Mononuclear cell (primary cell): Measurements from ENCODE around the gene NAB2. TPM values are rescaled to one million over a fixed set of nuclear protein-coding genes. Genes with fewer than 3 reads are reported as not detected.
"Not testable (repeated sequence)": the region's sequence is repeated elsewhere in the genome, so short reads cannot be mapped to it uniquely, and the experiment has no call there.

Experiments
- H3K27me3 ChIP-seq: 2 replicates; pipeline ENCODE4 v1.6.0; 2011; ENCODE audit warnings: low read length, control low read depth; ENCODE audit not compliant: insufficient read depth
- H3K4me1 ChIP-seq: 2 replicates; pipeline ENCODE4 v1.5.1; 2011; ENCODE audit warnings: mild to moderate bottlenecking, low read length, control low read depth; ENCODE audit not compliant: insufficient read depth
- H3K4me3 ChIP-seq: 2 replicates; pipeline ENCODE4 v1.5.1; 2011; ENCODE audit warnings: mild to moderate bottlenecking, low read length, moderate library complexity
- H3K9me3 ChIP-seq: 2 replicates; pipeline ENCODE4 v1.5.1; 2011; ENCODE audit warnings: low read depth, mild to moderate bottlenecking, control low read depth, low read length
- total RNA-seq: library from RNA; depleted of rRNA; stranded (reverse); fragments of >200 nt; gene quantifications from one replicate; pipeline ENCODE4 v1.2.3, GENCODE V29; 2012

Gene NAB2
- total RNA-seq, 1 donor = 16.3 TPM

DNA sequence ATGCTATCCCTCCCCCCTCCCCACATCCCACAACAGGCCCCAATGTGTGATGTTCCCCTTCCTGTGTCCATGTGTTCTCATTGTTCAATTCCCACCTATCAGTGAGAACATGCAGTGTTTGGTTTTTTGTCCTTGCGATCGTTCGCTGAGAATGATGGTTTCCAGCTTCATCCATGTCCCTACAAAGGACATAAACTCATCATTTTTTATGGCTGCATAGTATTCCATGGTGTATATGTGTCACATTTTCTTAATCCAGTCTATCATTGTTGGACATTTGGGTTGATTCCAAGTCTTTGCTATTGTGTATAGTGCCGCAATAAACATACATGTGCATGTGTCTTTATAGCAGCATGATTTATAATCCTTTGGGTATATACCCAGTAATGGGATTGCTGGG, 35.8 kb upstream of the NAB2 start:
- H3K4me1 ChIP-seq = peaks cover 19% of the 10 kb centered on the region
- not testable (repeated sequence) for H3K4me3 ChIP-seq, H3K9me3 ChIP-seq, H3K27me3 ChIP-seq

DNA sequence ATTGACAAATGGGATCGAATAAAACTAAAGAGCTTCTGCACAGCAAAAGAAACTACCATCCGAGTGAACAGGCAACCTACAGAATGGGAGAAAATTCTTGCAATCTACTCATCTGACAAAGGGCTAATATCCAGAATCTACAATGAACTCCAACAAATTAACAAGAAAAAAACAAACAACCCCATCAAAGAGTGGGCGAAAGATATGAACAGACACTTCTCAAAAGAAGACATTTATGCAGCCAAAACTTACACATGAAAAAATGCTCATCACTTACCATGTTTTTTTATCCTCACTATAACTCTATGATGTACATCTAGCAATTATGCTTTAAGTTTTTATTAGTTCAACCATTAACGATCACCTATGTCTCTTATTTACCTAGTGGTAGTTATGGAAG, 35.0 kb upstream of the NAB2 start:
- not testable (repeated sequence) for H3K27me3 ChIP-seq, H3K4me3 ChIP-seq, H3K9me3 ChIP-seq
- H3K4me1 ChIP-seq = peaks cover 11% of the 10 kb centered on the region

DNA sequence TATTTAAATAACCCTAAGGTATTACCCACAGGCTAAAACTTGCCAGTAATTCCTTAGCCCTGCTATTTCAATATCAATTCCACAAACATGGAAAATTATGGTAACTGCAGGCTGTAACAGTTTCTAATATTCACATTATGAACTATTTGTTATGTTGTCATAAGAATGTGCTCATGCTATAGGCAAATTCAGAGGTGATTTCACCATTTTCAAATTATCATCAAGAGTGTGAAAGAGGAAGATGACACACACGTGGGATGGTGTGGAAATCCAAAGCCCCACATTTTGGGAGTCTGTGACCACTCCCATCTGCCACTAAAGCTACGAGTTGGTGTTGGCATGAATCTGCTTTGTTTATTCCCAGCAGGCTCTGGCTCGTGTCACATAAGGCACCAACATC, 33.1 kb upstream of the NAB2 start:
- no peaks in the 10 kb centered on the region for H3K27me3 ChIP-seq
- peaks cover 6% of the 10 kb centered on the region for H3K4me1 ChIP-seq
- no peak overlapping the region for H3K4me3 ChIP-seq
- H3K9me3 ChIP-seq = no peaks in the 10 kb centered on the region

DNA sequence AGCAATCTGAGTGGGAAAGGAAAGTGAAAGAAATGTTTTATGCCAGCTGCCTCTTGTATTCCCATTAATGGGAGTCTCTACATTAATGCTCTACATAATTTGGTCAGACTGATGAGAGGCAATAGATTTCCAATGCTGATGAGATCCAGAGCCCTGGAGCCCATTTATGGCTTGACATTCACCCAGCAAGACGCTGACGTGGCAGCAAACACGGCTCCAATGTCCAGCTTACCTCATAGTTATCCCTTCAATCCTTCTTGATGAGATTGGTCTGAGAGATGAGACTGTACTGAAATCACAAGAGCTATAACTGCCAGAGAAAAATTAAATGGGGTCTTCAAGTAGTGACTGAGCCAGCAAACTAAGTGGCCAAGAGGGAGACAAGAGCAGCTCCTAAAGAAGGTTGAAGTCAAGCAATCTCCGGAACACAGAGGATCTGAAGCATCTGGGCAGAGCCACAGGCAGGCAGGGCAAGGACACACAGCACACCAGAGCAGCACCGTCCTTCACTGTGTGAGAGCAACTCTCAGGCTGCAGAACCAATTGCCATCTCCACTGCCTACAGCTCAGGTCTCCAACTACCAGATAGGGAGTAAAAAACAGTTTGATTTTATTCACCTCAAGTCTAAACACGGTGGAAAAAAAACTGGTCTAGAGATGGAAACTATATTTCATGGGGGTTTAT, 31.7 kb upstream of the NAB2 start:
- Histone ChIP-seq H3K9me3 (no peaks in the 10 kb centered on the region), H3K4me1 (peaks cover 6% of the 10 kb centered on the region), H3K4me3 (no peak overlapping the region), H3K27me3 (no peaks in the 10 kb centered on the region)

DNA sequence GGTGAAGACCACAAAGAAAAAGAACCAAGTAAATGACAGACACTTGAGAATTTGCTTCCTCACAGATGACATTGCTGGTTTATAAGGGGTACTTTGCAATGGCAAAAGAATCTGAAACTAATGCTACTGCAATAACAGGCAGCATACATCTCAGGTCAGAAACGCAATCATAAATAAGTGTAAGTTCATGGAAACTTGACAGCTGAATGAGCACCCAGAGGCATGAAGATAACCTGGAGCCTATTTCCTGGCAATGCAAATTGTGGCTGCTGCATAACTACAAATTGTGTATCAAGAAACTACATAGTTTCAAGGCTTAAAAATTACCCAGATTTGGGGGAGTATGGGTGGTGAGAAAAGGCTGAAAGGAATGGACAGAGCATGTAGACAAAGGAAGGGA, 30.5 kb upstream of the NAB2 start:
- H3K27me3 ChIP-seq = no peaks in the 10 kb centered on the region
- H3K9me3 ChIP-seq = no peaks in the 10 kb centered on the region
- H3K4me3 ChIP-seq = no peak overlapping the region
- H3K4me1 ChIP-seq = peaks cover 6% of the 10 kb centered on the region

DNA sequence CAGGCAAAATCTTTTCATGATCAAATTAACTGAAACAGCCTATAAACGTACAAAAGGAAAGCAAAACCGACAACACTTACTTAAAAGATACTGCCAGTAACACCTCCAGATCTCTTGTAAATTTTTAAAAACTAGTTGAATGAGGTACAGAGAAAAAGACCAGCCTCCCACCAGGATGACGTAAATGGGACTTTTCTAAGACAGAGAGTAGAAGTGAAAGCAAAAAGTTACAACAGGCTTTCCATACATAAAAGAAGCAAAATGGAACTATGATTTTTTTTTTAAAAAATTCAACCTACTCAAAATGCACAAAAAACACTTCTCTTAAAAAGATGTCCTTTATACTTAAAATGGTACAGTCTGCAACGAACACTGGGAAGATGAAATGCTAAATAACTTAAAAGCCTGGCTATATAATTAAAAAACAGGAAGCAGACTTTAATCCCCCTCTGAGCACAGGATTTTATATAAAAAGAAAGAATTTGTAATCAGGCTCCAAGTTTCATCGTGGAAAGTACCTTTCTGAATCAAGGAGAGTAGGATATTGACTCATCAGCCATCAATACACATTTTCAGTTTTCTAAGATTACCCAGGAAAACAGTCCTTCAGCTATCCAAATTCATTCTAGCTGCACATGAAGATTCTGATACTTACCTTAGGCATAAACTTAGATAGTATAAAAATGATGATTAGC, 24.8 kb upstream of the NAB2 start:
- H3K27me3 ChIP-seq = no peaks in the 10 kb centered on the region
- no peak overlapping the region for H3K4me3 ChIP-seq
- H3K4me1 ChIP-seq = peaks cover 14% of the 10 kb centered on the region
- H3K9me3 ChIP-seq = no peaks in the 10 kb centered on the region

GRCh38 chr12:57066245-57066644, 22.7 kb upstream of the NAB2 start:
- no peaks in the 10 kb centered on the region for H3K9me3 ChIP-seq
- H3K4me3 ChIP-seq = no peak overlapping the region
- H3K27me3 ChIP-seq = no peaks in the 10 kb centered on the region

GRCh38 chr12:57069523-57069922, 19.4 kb upstream of the NAB2 start:
- H3K4me3 ChIP-seq = no peak overlapping the region
- H3K4me1 ChIP-seq = peaks cover 22% of the 10 kb centered on the region
- H3K27me3 ChIP-seq = no peaks in the 10 kb centered on the region
- H3K9me3 ChIP-seq = no peaks in the 10 kb centered on the region

More at GRCh38 chr12:57066245-57066644, 22.7 kb upstream of the NAB2 start:
- peaks cover 26% of the 10 kb centered on the region for H3K4me1 ChIP-seq

GRCh38 chr12:57072661-57073060, 16.3 kb upstream of the NAB2 start:
- no peaks in the 10 kb centered on the region for H3K9me3 ChIP-seq
- H3K4me1 ChIP-seq = peaks cover 17% of the 10 kb centered on the region
- no peak overlapping the region for H3K4me3 ChIP-seq
- H3K27me3 ChIP-seq = no peaks in the 10 kb centered on the region

GRCh38 chr12:57073566-57074450, 15.1 kb upstream of the NAB2 start:
- H3K27me3 ChIP-seq, H3K4me3 ChIP-seq, H3K9me3 ChIP-seq: not testable (repeated sequence)
- peaks cover 23% of the 10 kb centered on the region for H3K4me1 ChIP-seq

DNA sequence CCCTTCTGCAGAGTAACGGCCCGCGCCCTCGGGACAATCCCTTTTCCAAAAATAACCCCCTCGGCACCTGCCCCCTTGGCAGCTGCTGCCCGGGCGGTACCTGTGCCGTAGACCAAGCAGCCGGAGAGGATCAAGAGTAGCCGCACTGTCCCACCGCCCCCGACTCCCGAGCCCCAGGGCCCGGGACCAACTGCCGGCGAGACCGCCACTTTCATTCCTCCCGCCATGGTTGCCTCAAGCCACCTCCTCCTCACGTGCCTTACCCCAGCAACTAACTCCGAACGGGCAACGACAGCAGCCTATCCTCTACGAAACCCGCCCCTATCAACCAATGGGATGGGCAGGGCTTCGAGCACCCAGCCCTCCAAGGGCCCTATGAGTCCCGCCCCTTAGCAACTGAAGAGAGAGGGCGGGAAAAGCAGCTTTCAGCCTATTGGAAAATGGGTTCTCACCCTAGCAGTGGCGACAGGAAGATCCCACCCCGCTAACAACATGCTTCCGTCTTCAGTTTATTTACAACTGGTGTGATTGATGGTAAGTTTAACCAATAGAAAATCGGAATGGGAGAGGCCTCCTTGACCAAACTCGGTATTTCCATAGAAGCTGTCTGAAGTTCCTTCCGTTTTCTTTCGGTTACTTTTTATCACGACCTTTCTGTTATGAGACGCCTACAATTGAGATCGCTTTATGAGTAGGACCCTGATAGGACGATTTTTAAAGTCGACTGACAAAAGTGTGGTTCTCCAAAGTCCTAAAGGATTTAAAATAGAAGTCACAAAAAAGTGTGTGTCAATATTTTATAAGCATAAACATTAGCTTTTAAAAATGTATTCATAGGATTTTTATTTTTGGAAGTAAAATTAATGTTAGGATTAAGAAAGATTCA, 10.2 kb upstream of the NAB2 start, which contains the start of gene NEMP1:
Gene NEMP1 (minus strand): TSS at position 273 of the 886 bp plus-strand sequence. CDS start 46 bp downstream, at position 227.
- no peaks in the 10 kb centered on the region for H3K9me3 ChIP-seq

DNA sequence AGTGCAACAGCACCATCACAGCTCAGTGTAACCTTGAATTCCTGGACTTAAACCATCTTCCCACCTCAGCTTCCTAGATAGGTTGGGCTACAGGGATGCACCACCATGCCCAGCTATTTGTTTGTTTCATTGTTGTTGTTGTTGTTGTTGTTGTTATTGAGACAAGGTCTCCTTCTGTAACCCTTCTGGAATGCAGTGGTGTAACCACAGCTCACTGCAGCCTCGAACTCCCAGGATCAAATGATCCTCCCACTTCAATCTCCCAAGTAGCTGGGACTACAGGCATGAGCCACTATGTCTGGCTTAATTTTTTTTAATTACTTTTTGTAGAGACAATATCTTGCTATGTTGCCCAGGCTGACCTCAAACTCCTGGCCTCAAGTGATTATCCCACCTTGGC, 9.1 kb upstream of the NAB2 start:
- Histone ChIP-seq H3K4me1 (peaks cover 20% of the 10 kb centered on the region), H3K9me3 (no peaks in the 10 kb centered on the region), H3K4me3 (no peak overlapping the region), H3K27me3 (no peaks in the 10 kb centered on the region)

More for the DNA sequence above, 10.2 kb upstream of the NAB2 start, which contains the start of gene NEMP1:
- Histone ChIP-seq H3K4me1 (peaks cover 20% of the 10 kb centered on the region), H3K27me3 (no peaks in the 10 kb centered on the region), H3K4me3 (peak within 1 kb of the TSS; percentile 80)

- Histone ChIP-seq H3K27me3 (no peaks in the 10 kb centered on the region), H3K9me3 (no peaks in the 10 kb centered on the region), H3K4me3 (no peak overlapping the region), H3K4me1 (peaks cover 23% of the 10 kb centered on the region)
These were observed 8.1 kb upstream of the NAB2 start for GRCh38 chr12:57080855-57081254.

DNA sequence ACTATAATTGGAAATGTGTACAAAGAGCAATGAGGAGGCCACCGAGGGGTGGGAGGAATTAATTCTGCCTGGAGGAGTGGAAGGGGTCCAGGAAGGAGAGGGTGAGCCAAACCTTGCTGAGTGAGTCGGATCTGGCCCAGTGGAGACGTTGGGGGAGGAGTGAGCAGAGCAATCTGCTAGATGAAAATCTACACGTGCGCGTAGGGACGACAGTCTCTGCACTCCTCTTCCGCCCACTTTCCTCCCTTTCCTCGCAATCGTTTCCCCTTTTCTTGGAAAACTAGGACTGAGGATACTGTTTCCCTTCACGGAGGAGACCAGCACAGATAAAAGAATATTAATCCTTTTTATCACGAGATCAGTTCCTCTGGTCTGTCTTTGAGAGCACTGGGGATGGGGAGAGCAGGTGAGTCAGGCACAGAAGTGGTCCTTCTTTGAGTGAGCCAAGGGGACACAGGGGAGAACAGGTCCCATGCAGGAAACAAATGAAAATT, 2.9 kb upstream of the NAB2 start:
- H3K9me3 ChIP-seq = no peaks in the 10 kb centered on the region
- H3K27me3 ChIP-seq = no peaks in the 10 kb centered on the region
- H3K4me1 ChIP-seq = peaks cover 37% of the 10 kb centered on the region
- no peak overlapping the region for H3K4me3 ChIP-seq
